AG04450 (cell line): ENCODE results near the gene SWT1. TPM values are rescaled to one million over a fixed set of nuclear protein-coding genes. Genes with fewer than 3 reads are reported as not detected.
"Not testable (repeated sequence)": the region's sequence is repeated elsewhere in the genome, so short reads cannot be mapped to it uniquely, and the experiment has no call there.

Experiments
- CTCF ChIA-PET: fragments of 300-600, 350-600 bp; formaldehyde crosslinking; extraction: SDS; loops from one replicate; lab custom pipeline; 2022; ENCODE audit warnings: antibody characterized with exemption, inconsistent platforms; lab: Charles Lee
- POLR2A ChIA-PET: fragments of 350-600 bp; formaldehyde crosslinking; extraction: SDS; loops from one replicate; lab custom pipeline; 2021; ENCODE audit warnings: antibody characterized with exemption, inconsistent platforms; lab: Yijun Ruan, JAX
- DNase-seq: peaks from one replicate; pipeline ENCODE4 v3.0.0-alpha.2; 2011; ENCODE audit warnings: low read depth, low spot score
- H3K27ac ChIP-seq: one replicate; pipeline ENCODE4 v1.5.1; 2012; ENCODE audit warnings: low read depth, low read length, control low read depth
- H3K27me3 ChIP-seq: one replicate; pipeline ENCODE4 v1.6.0; 2012; ENCODE audit warnings: low read length; ENCODE audit not compliant: control insufficient read depth, insufficient read depth
- H3K4me3 ChIP-seq: 2 replicates; pipeline ENCODE4 v1.5.1; 2011; ENCODE audit warnings: mild to moderate bottlenecking, low read depth, low read length, control low read depth
- H3K9me3 ChIP-seq: 2 replicates; pipeline ENCODE4 v1.5.1; 2012; ENCODE audit warnings: low read length; ENCODE audit not compliant: control insufficient read depth, insufficient read depth
- polyA plus RNA-seq: library from polyadenylated mRNA; depleted of rRNA; stranded (reverse); fragments of >200 nt; gene quantifications from 2 replicates; pipeline ENCODE4 v1.2.3, GENCODE V29; 2011
- TF ChIP-seq, protein P1 (sequence below): IDR thresholded peaks from 2 replicates; pipeline ENCODE4 v1.5.1; 2011; ENCODE audit warnings: low read depth, low read length, control low read depth, inconsistent platforms

The SWT1 gene
- polyA plus RNA-seq, 1 experiment, result 3.6 TPM

DNA sequence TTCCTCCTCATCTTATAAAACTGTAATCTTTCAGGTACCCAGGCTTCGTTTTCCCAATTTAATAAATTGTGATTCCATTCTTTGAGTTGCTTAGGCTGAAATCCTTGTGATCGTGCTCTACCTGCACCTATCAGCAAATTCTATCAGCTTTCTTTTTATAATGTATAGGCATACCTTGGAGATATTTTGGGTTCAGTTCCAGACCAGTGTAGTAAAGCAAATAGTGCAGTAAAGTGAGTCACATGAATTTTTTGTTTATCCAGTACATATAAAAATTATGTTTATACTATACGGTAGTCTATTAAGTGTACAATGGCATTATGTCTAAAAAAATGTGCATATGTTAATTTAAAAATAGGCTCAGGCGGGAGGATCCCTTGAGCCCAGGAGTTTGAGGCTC, 5.5 kb downstream of the SWT1 start:
- Histone ChIP-seq H3K27ac (no peak overlapping the region), H3K27me3 (no peaks in the 10 kb centered on the region), H3K4me3 (no peak overlapping the region), H3K9me3 (no peaks in the 10 kb centered on the region)
- no peak for DNase-seq
- TF ChIP-seq, protein P1, sequence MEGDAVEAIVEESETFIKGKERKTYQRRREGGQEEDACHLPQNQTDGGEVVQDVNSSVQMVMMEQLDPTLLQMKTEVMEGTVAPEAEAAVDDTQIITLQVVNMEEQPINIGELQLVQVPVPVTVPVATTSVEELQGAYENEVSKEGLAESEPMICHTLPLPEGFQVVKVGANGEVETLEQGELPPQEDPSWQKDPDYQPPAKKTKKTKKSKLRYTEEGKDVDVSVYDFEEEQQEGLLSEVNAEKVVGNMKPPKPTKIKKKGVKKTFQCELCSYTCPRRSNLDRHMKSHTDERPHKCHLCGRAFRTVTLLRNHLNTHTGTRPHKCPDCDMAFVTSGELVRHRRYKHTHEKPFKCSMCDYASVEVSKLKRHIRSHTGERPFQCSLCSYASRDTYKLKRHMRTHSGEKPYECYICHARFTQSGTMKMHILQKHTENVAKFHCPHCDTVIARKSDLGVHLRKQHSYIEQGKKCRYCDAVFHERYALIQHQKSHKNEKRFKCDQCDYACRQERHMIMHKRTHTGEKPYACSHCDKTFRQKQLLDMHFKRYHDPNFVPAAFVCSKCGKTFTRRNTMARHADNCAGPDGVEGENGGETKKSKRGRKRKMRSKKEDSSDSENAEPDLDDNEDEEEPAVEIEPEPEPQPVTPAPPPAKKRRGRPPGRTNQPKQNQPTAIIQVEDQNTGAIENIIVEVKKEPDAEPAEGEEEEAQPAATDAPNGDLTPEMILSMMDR, result no peak
- CTCF ChIA-PET, result interaction anchor here (6.4 kb wide), 1 partner anchor 8 kb away, joined by 68 read pairs; no protein-coding TSS in a partner anchor
- POLR2A ChIA-PET, result no interaction called here

DNA sequence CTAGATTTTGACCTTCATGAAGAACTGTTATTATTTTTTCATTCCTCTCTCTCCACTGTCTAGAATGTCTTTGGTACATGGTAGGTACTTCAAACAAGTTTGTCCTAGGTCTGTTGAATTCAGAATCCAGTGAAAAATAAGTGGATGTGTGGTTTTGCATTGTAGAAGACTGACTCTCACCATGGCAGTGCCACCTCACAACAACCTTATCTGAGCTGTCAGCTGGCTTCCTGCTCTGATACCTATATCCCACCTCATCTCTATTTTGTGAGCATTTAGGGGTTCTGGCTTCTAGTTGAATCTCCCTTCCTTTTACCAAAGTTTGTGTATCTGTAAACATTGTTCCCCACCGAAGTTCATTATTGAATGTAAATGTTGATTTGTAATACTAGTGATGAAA, 9.1 kb downstream of the SWT1 start:
- TF ChIP-seq, protein P1, result no peak
- H3K4me3 ChIP-seq, result no peak overlapping the region
- CTCF ChIA-PET, result interaction anchor here (1.1 kb wide), 1 partner anchor 515 kb away, joined by 3 read pairs; no protein-coding TSS in a partner anchor
- DNase-seq, result no peak
- H3K27ac ChIP-seq, result no peak overlapping the region
- POLR2A ChIA-PET, result no interaction called here
- H3K27me3 ChIP-seq, result no peaks in the 10 kb centered on the region
- no peaks in the 10 kb centered on the region for H3K9me3 ChIP-seq

DNA sequence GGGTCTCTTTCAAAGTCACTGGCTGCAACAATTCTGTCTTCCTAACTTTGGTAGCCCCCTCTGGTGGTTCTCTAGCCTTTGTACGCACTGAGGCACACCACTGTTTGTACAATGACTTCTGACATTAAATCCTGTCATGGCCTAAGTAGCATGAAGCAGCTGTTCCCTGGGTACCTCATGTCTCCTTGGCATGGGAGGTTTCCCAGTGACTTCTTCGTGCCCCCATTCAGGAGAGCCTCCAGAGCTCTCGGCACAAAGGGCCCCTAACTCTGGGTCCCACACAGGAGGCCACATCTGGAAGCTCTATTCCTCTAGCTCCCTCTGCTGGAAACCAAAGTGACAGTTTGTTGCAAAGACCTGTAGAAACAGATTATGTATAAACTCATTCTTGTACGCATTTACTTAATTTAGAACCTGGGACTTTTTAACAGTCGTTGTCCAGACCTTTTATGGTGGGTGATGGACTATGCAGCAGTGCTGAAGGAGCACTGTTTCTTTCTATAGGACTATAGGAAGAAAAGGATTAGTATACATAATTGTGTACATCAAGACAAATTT, 13.4 kb downstream of the SWT1 start:
- Histone ChIP-seq H3K27ac (no peak overlapping the region), H3K4me3 (no peak overlapping the region), H3K9me3 (no peaks in the 10 kb centered on the region), H3K27me3 (no peaks in the 10 kb centered on the region)
- CTCF ChIA-PET, result interaction anchor here (0.6 to 5.0 kb wide), 63 partner anchors 9 to 509 kb away, joined by 3 to 68 read pairs (median 4); partner anchors contain the start of genes SWT1 and TRMT1L
- TF ChIP-seq, protein P1, result peak; percentile 77
- DNase-seq, result peak; percentile 23
- POLR2A ChIA-PET, result no interaction called here

DNA sequence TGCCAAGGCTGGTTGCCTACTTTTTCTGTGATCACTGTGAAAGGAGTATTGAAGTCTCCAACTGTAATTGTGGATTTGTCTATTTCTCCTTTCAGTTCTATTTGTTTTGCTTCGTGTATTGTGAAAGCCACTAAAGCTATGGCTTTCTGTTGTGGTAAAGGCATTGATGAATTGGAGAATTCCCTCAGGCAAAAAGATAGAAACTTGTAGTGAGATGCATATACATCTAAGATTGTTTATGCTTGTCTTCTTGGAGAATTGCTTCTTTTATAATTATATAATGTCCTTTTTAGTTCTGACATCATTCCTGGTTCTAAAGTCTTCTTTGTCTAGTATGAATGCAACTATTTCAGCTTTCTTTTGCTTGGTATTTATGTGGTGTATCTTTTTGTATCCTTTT, 36.8 kb downstream of the SWT1 start:
- no peak for DNase-seq
- ChIA-PET CTCF (interaction anchor here (0.6 kb wide), 1 partner anchor 1069 kb away, joined by 3 read pairs; no protein-coding TSS in a partner anchor), POLR2A (no interaction called here)
- TF ChIP-seq, protein P1, result no peak
- no peaks in the 10 kb centered on the region for H3K27me3 ChIP-seq
- H3K4me3 ChIP-seq, result no peak overlapping the region
- no peaks in the 10 kb centered on the region for H3K9me3 ChIP-seq
- no peak overlapping the region for H3K27ac ChIP-seq

DNA sequence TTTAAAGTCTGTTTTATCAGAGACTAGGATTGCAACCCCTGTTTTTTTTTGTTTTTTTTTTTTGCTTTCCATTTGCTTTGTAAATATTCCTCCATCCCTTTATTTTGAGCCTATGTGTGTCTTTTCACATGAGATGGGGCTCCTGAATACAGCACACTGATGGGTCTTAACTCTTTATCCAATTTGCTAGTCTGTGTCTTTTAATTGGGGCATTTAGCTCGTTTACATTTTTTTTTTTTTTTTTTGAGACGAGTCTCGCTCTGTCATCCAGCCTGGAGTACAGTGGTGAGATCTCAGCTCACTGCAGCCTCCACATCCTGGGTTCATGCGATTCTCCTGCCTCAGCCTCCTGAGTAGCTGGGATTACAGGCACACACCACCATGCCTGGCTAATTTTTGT, 41.7 kb downstream of the SWT1 start:
- POLR2A ChIA-PET, result not testable (repeated sequence)

More for the DNA sequence above, 41.7 kb downstream of the SWT1 start:
- not testable (repeated sequence) for H3K27me3 ChIP-seq, H3K9me3 ChIP-seq, H3K27ac ChIP-seq, DNase-seq, H3K4me3 ChIP-seq
- CTCF ChIA-PET, result interaction anchor here (0.9 kb wide), 1 partner anchor 471 kb away, joined by 4 read pairs; no protein-coding TSS in a partner anchor
